ENCODE data around the gene SNCB. TPM values are rescaled to one million over a fixed set of nuclear protein-coding genes. Genes with fewer than 3 reads are reported as not detected.

Gene SNCB
- total RNA-seq, 4 donors from 2014 or later: not detected

DNA sequence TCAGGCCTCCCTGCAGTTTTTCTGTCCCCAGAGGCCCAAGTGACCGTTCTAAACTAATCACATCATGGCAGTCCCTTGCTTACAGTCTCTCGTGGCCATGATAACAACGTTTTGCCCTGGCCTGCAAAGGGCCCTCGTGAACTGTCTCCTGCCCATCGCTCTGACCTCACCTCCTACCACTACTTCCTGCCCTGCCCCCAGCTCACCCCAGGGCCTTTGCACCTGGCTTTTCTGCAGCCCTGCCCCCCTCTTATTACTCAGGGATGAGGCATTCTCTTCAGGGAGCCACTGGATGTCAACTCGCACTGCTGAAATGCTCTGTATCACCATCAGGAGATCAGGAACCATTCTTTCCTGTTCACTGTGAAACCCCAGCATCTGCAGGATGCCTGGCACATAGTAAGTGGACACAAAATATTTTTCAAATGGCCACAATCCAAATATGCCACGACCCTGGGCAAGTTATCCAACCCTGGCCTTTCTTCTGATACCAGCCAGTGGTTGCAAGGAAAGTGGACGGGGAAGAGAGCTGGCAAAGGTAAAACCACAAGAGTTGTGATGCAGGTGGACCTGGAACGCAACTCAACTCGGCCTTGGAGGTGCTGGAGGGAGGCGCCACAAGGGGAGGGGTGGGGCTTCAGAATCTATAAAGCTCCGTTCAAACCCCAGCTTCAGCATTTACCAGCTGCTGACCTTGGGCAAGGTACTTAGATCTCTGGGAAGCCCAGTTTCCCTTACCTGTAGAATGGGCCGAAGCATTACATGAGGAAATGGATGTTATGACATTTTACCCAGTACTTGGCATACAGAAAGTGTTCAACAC lies 1.7 kb downstream of the SNCB start:
- Histone ChIP-seq H3K36me3 (no peaks in the 10 kb centered on the region), H3K4me1 (peaks cover 0 to 19% (median 15%) of the 10 kb centered on the region in 4 donors), H3K9me3 (no peaks in the 10 kb centered on the region), H3K4me3 (no peak overlapping the region), H3K27ac (no peak overlapping the region), H3K27me3 (peaks cover 99% of the 10 kb centered on the region)
- no peak for DNase-seq
- 40 to 44% methylated on average over 5 to 13 of the region's 13 CpGs for WGBS, 2 donors (ENCODE audit: low coverage in 1 of 2)
- no peak for TF ChIP-seq EP300 (IDR thresholded peaks at IDR 0.05; ENCODE audit: low read depth)
- no peak for TF ChIP-seq POLR2A (IDR thresholded peaks at IDR 0.05)
- no peak for TF ChIP-seq POLR2AphosphoS5 (IDR thresholded peaks at IDR 0.05)
- TF ChIP-seq CTCF (IDR thresholded peaks at IDR 0.05): no peak
- in situ Hi-C loops (cut with MboI; ENCODE audit: low pct_ligation_motif_present in 1 of 4, low pct_unique_long_range_greater_than_20kb in 1 of 4, low sequenced_read_pairs in 3 of 4) (no loop called here), intact Hi-C loops (cut with DNase I; ENCODE audit: low total_unique reads) (no loop called here)

DNA sequence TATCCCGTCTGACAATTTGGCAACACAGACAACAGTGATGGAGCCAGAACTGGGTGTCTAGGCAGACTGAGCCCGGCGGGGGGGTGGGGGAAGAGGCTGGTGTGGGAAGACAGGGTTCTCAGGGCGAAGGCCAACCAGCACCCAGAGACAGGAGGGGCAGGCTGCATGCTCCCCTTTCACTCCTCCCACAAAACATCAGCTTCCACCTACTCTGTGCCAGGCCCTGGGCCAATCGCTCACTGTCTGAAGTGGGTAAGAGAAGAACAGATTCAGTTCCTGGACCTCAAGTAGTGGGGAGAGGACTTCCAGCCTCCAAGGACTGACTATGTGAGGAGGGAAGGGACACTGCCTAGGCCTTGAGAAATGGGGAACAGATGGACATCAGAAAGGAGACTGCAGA lies 2.8 kb downstream of the SNCB start:
- Histone ChIP-seq H3K27me3 (peaks cover 96% of the 10 kb centered on the region), H3K4me3 (no peak overlapping the region), H3K27ac (no peak overlapping the region), H3K36me3 (no peaks in the 10 kb centered on the region), H3K9me3 (no peaks in the 10 kb centered on the region), H3K4me1 (peaks cover 0 to 19% (median 15%) of the 10 kb centered on the region in 4 donors)
- no peak for TF ChIP-seq POLR2AphosphoS5 (IDR thresholded peaks at IDR 0.05)
- TF ChIP-seq POLR2A (IDR thresholded peaks at IDR 0.05): no peak
- TF ChIP-seq EP300 (IDR thresholded peaks at IDR 0.05; ENCODE audit: low read depth): no peak
- no peak for TF ChIP-seq CTCF (IDR thresholded peaks at IDR 0.05)
- no peak for DNase-seq
- WGBS, 2 donors (ENCODE audit: low coverage in 1 of 2): 68 to 80% methylated on average over 1 to 5 of the region's 5 CpGs
- intact Hi-C loops (cut with DNase I; ENCODE audit: low total_unique reads) (no loop called here), in situ Hi-C loops (cut with MboI; ENCODE audit: low pct_ligation_motif_present in 1 of 4, low pct_unique_long_range_greater_than_20kb in 1 of 4, low sequenced_read_pairs in 3 of 4) (no loop called here)

GRCh38 chr5:176626876-176627236 lies 3.5 kb downstream of the SNCB start:
- Histone ChIP-seq H3K36me3 (no peaks in the 10 kb centered on the region), H3K27ac (no peak overlapping the region), H3K9me3 (no peaks in the 10 kb centered on the region), H3K4me3 (no peak overlapping the region), H3K4me1 (peaks cover 0 to 19% (median 15%) of the 10 kb centered on the region in 4 donors), H3K27me3 (peaks cover 95% of the 10 kb centered on the region)
- in situ Hi-C loops (cut with MboI; ENCODE audit: low pct_ligation_motif_present in 1 of 4, low pct_unique_long_range_greater_than_20kb in 1 of 4, low sequenced_read_pairs in 3 of 4) (no loop called here), intact Hi-C loops (cut with DNase I; ENCODE audit: low total_unique reads) (no loop called here)
- 37% methylated on average over 6 of the region's 7 CpGs; no CpG with 5 or more reads in 1 of the 2 donors for WGBS, 2 donors (ENCODE audit: low coverage in 1 of 2)
- no peak for TF ChIP-seq EP300 (IDR thresholded peaks at IDR 0.05; ENCODE audit: low read depth)
- no peak for TF ChIP-seq CTCF (IDR thresholded peaks at IDR 0.05)
- TF ChIP-seq POLR2AphosphoS5 (IDR thresholded peaks at IDR 0.05): no peak
- no peak for TF ChIP-seq POLR2A (IDR thresholded peaks at IDR 0.05)
- DNase-seq: no peak

GRCh38 chr5:176625966-176626875 lies 4.1 kb downstream of the SNCB start:
- peak; percentile 58 for DNase-seq

More at GRCh38 chr5:176625966-176626875, 4.1 kb downstream of the SNCB start:
- H3K4me3 ChIP-seq: no peak overlapping the region
- peaks cover 0 to 19% (median 15%) of the 10 kb centered on the region in 4 donors for H3K4me1 ChIP-seq
- intact Hi-C loops (cut with DNase I; ENCODE audit: low total_unique reads): no loop called here
- H3K27ac ChIP-seq: no peak overlapping the region
- TF ChIP-seq POLR2AphosphoS5 (IDR thresholded peaks at IDR 0.05) (no peak), CTCF (IDR thresholded peaks at IDR 0.05) (no peak), POLR2A (IDR thresholded peaks at IDR 0.05) (no peak), EP300 (IDR thresholded peaks at IDR 0.05; ENCODE audit: low read depth) (no peak)
- in situ Hi-C loops (cut with MboI; ENCODE audit: low pct_ligation_motif_present in 1 of 4, low pct_unique_long_range_greater_than_20kb in 1 of 4, low sequenced_read_pairs in 3 of 4): no loop called here
- H3K9me3 ChIP-seq: no peaks in the 10 kb centered on the region
- 38 to 42% methylated on average over 3 to 24 of the region's 25 CpGs for WGBS, 2 donors (ENCODE audit: low coverage in 1 of 2)
- H3K36me3 ChIP-seq: no peaks in the 10 kb centered on the region
- H3K27me3 ChIP-seq: peaks cover 95% of the 10 kb centered on the region
